CD14-positive monocyte (primary cell): Measurements from ENCODE around the gene MAMSTR. TPM values are rescaled to one million over a fixed set of nuclear protein-coding genes. Genes with fewer than 3 reads are reported as not detected.
"Not testable (repeated sequence)": the region's sequence is repeated elsewhere in the genome, so short reads cannot be mapped to it uniquely, and the experiment has no call there.

Source experiments
- DNase-seq, 3 donors: peaks; one replicate each; pipeline ENCODE4 v3.0.0-alpha.2; 2011 to 2022
- H2AFZ ChIP-seq: 2 replicates; pipeline ENCODE4 v1.6.0; 2012; ENCODE audit warnings: mild to moderate bottlenecking, low read depth, low read length, inconsistent platforms; ENCODE audit not compliant: insufficient read depth, poor library complexity, severe bottlenecking
- H3K27ac ChIP-seq, 2 donors: 1 replicate in 1 of 2; 2 replicates in 1 of 2; pipeline ENCODE4 v1.5.1; 2012 to 2013; ENCODE audit warnings: low read length in 2 of 2, control low read depth in 1 of 2, inconsistent platforms in 1 of 2, low read depth in 1 of 2, mild to moderate bottlenecking in 1 of 2
- H3K27me3 ChIP-seq, 2 donors: one replicate each; pipeline versions ENCODE4 v1.6.0 to v1.6.1; 2011 to 2013; ENCODE audit warnings: low read length in 2 of 2; ENCODE audit not compliant: control insufficient read depth in 2 of 2, insufficient read depth in 2 of 2
- H3K36me3 ChIP-seq, 2 donors: replicated peaks in 1 of 2; 1 replicate in 1 of 2; 2 replicates in 1 of 2; pipeline versions ENCODE4 v1.5.1 to v1.6.1; 2012 to 2013; ENCODE audit warnings: low read length in 2 of 2, control low read depth in 1 of 2, inconsistent platforms in 1 of 2, mild to moderate bottlenecking in 1 of 2; ENCODE audit not compliant: insufficient read depth in 2 of 2, control insufficient read depth in 1 of 2
- H3K4me1 ChIP-seq, 2 donors: 1 replicate in 1 of 2; 2 replicates in 1 of 2; pipeline versions ENCODE4 v1.5.1 to v1.6.1; 2012 to 2013; ENCODE audit warnings: low read length in 2 of 2, control low read depth in 1 of 2, inconsistent platforms in 1 of 2, mild to moderate bottlenecking in 1 of 2, moderate library complexity in 1 of 2; ENCODE audit not compliant: insufficient read depth in 2 of 2, control insufficient read depth in 1 of 2
- H3K4me2 ChIP-seq: replicated peaks from 2 replicates; pipeline ENCODE3; 2012; ENCODE audit warnings: low read length, moderate library complexity, mild to moderate bottlenecking; ENCODE audit not compliant: poor library complexity, severe bottlenecking; ENCODE audit errors: extremely low read depth
- H3K4me3 ChIP-seq, 3 experiments: fragments of 200-600 bp in 1 of 3; sonication (generic) in 1 of 3; replicated peaks in 1 of 3; 1 replicate in 2 of 3; 2 replicates in 1 of 3; pipeline ENCODE4 v1.5.1; 2011 to 2013; ENCODE audit warnings: low read length in 3 of 3, mild to moderate bottlenecking in 3 of 3, control low read depth in 2 of 3, low read depth in 2 of 3, inconsistent platforms in 1 of 3, moderate library complexity in 1 of 3
- H3K79me2 ChIP-seq: 2 replicates; pipeline ENCODE4 v1.6.0; 2012; ENCODE audit warnings: mild to moderate bottlenecking, control low read depth, inconsistent platforms, low read length, moderate library complexity; ENCODE audit not compliant: insufficient read depth
- H3K9ac ChIP-seq: 2 replicates; pipeline ENCODE4 v1.6.0; 2017; ENCODE audit warnings: low read length, mild to moderate bottlenecking; ENCODE audit not compliant: insufficient read depth, poor library complexity, severe bottlenecking
- H3K9me3 ChIP-seq, 2 donors: replicated peaks in 1 of 2; 1 replicate in 1 of 2; 2 replicates in 1 of 2; pipeline versions ENCODE4 v1.5.1 to v1.6.1; 2012 to 2013; ENCODE audit warnings: low read length in 2 of 2, control low read depth in 1 of 2; ENCODE audit not compliant: control insufficient read depth in 1 of 2, insufficient read depth in 1 of 2
- H4K20me1 ChIP-seq: 2 replicates; pipeline ENCODE4 v1.6.0; 2012; ENCODE audit warnings: mild to moderate bottlenecking, low read length, control low read depth, moderate library complexity; ENCODE audit not compliant: insufficient read depth
- H3K27ac Mint-ChIP-seq, 7 donors: one replicate each; pipeline ENCODE4 v1.8.0; 2020; ENCODE audit warnings: mild to moderate bottlenecking in 7 of 7, mixed read lengths in 7 of 7, moderate library complexity in 6 of 7, inconsistent platforms in 2 of 7
- H3K27me3 Mint-ChIP-seq, 3 donors: one replicate each; pipeline ENCODE4 v1.8.0; 2021 to 2022; ENCODE audit warnings: low read depth in 3 of 3, mild to moderate bottlenecking in 3 of 3, mixed read lengths in 3 of 3, moderate library complexity in 3 of 3, inconsistent platforms in 1 of 3
- H3K36me3 Mint-ChIP-seq, 2 donors: one replicate each; pipeline ENCODE4 v1.8.0; 2020; ENCODE audit warnings: mixed read lengths in 2 of 2, inconsistent platforms in 1 of 2, mild to moderate bottlenecking in 1 of 2
- H3K4me1 Mint-ChIP-seq: one replicate; pipeline ENCODE4 v1.8.0; 2020; ENCODE audit warnings: mild to moderate bottlenecking, mixed read lengths
- H3K4me3 Mint-ChIP-seq, 2 donors: one replicate each; pipeline ENCODE4 v1.8.0; 2020; ENCODE audit warnings: mild to moderate bottlenecking in 2 of 2, mixed read lengths in 2 of 2, moderate library complexity in 1 of 2
- H3K9me3 Mint-ChIP-seq, 7 donors: one replicate each; pipeline ENCODE4 v1.8.0; 2020 to 2022; ENCODE audit warnings: mixed read lengths in 7 of 7, mild to moderate bottlenecking in 6 of 7, moderate library complexity in 6 of 7, inconsistent platforms in 2 of 7
- WGBS: methylation state at CpG from one replicate; pipeline ENCODE4 v1.1.5; 2013; ENCODE audit warnings: missing lambda C conversion rate; ENCODE audit not compliant: insufficient coverage; 5-methylcytosine and 5-hydroxymethylcytosine counted together
- intact Hi-C, 2 donors: fragments of 100-400 bp; cut with micrococcal nuclease; formaldehyde crosslinking; loops; one replicate each; pipeline versions ENCODE4 v1.15.0 to v1.15.1; 2023
- polyA plus RNA-seq, 3 donors: library from polyadenylated mRNA; depleted of rRNA in 1 of 3; unstranded in 2 of 3; stranded (reverse) in 1 of 3; fragments of 300-500 nt in 2 of 3; fragments of >200 nt in 1 of 3; fragmentation: Illumina TruSeq in 2 of 3; gene quantifications; 1 replicate in 2 of 3; 2 replicates in 1 of 3; pipeline ENCODE4 v1.2.3, GENCODE V29; 2012 to 2021
- TF ChIP-seq, protein P1 (sequence below): fragments of 200-600 bp; IDR thresholded peaks from one replicate; pipeline ENCODE4 v1.8.0; 2022; ENCODE audit warnings: antibody characterized with exemption, mild to moderate bottlenecking

MAMSTR gene
- polyA plus RNA-seq, 3 donors = 0.07 TPM; not detected in 2

DNA sequence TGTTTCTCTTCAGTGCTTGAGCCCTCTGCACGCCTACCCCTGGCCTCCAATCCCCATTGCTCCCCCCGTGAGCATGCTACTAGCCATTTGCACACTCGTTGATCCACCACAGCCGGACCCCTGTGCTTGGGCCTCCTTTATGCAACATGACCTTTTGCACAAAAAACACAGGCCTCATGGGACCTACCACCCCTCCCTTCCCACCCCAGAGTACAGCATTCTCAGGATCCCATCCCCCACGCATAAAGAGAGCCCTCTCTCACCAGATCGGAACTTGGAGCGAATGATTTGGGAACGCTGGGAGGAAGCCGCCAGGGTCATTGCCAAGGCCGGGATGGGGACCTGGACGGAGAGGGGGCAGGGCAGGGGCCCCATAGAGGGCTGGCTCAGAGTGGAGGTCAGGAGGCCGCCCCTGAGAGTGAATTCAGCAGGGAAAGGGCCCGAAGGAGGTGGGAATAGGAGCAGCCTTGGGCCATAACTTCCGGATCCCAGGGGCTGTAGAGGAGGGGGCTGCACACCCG, 754 bp downstream of the MAMSTR start:
- H3K4me3 Mint-ChIP-seq = no peak overlapping the region
- H3K79me2 ChIP-seq = no peaks in the 10 kb centered on the region
- H3K27me3 ChIP-seq = no peaks in the 10 kb centered on the region
- H3K36me3 Mint-ChIP-seq = no peaks in the 10 kb centered on the region
- intact Hi-C loops = loop anchor here in 1 of 2 donors (10.0 kb wide), 1 partner anchor 74 kb away; the partner anchor contains the start of gene CA11
- H3K27ac ChIP-seq = no peak overlapping the region
- no peak overlapping the region for H3K9ac ChIP-seq
- DNase-seq = no peak
- no peak overlapping the region for H2AFZ ChIP-seq
- H3K9me3 ChIP-seq = no peaks in the 10 kb centered on the region
- H3K27me3 Mint-ChIP-seq = peaks cover 0 to 6% (median 1%) of the 10 kb centered on the region in 3 donors
- H3K4me2 ChIP-seq = no peak overlapping the region
- no peaks in the 10 kb centered on the region for H3K36me3 ChIP-seq
- H4K20me1 ChIP-seq = no peaks in the 10 kb centered on the region
- peaks cover 0 to 4% (median 0%) of the 10 kb centered on the region in 7 donors for H3K9me3 Mint-ChIP-seq
- peak overlapping the region in 1 of 7 donors; percentile 69 for H3K27ac Mint-ChIP-seq
- H3K4me1 ChIP-seq = peaks cover 16 to 26% of the 10 kb centered on the region in 2 donors
- TF ChIP-seq, protein P1, sequence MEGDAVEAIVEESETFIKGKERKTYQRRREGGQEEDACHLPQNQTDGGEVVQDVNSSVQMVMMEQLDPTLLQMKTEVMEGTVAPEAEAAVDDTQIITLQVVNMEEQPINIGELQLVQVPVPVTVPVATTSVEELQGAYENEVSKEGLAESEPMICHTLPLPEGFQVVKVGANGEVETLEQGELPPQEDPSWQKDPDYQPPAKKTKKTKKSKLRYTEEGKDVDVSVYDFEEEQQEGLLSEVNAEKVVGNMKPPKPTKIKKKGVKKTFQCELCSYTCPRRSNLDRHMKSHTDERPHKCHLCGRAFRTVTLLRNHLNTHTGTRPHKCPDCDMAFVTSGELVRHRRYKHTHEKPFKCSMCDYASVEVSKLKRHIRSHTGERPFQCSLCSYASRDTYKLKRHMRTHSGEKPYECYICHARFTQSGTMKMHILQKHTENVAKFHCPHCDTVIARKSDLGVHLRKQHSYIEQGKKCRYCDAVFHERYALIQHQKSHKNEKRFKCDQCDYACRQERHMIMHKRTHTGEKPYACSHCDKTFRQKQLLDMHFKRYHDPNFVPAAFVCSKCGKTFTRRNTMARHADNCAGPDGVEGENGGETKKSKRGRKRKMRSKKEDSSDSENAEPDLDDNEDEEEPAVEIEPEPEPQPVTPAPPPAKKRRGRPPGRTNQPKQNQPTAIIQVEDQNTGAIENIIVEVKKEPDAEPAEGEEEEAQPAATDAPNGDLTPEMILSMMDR = no peak
- no peak overlapping the region for H3K4me3 ChIP-seq
- peaks cover 13% of the 10 kb centered on the region for H3K4me1 Mint-ChIP-seq
- 93% methylated on average over 15 of the region's 15 CpGs for WGBS

DNA sequence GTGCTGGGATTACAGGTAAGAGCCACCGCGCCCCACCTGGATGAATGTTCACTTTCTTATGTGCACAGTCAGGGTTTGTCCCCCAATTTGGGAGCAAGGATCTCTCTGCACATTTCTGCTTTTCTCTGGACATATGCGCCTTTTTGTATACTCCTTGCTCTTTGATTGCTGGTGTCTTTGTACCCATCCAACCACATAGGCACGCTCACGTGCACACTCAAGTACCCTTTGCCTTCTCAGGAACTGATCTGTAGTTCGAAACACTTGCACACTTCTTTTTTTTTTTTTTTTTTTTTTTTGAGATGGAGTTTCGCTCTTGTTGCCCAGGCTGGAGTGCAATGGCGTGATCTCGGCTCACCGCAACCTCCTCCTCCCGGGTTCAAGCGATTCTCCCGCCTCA, 1.4 kb downstream of the MAMSTR start:
- H3K36me3 ChIP-seq, H3K79me2 ChIP-seq, H3K4me2 ChIP-seq, DNase-seq, H3K36me3 Mint-ChIP-seq, H2AFZ ChIP-seq, H3K4me3 Mint-ChIP-seq, H3K27me3 Mint-ChIP-seq, H3K9me3 ChIP-seq, H3K4me3 ChIP-seq, H3K9ac ChIP-seq, H3K9me3 Mint-ChIP-seq, H3K27me3 ChIP-seq, H3K27ac Mint-ChIP-seq, H4K20me1 ChIP-seq, H3K27ac ChIP-seq: not testable (repeated sequence)
- peaks cover 17% of the 10 kb centered on the region for H3K4me1 Mint-ChIP-seq
- 98% methylated on average over 8 of the region's 13 CpGs for WGBS
- peaks cover 23 to 33% of the 10 kb centered on the region in 2 donors for H3K4me1 ChIP-seq
- intact Hi-C loops = loop anchor here in 1 of 2 donors (10.0 kb wide), 1 partner anchor 73 kb away; the partner anchor contains the start of gene CA11
